Measurements from ENCODE around the gene KLK4.
A peak's percentile ranks its signal among the peaks of the same experiment; 100 is the strongest.

KLK4 gene

GRCh38 chr19:50911206-50912101, at the start of gene KLK4:
TSS of gene KLK4 (minus strand) at chr19:50911395. CDS start at chr19:50910738, 657 bp downstream.
- DNase-seq: no peak

GRCh38 chr19:50959731-50960500, 48.7 kb upstream of the KLK4 start:
- DNase-seq: no peak

GRCh38 chr19:50957587-50957986, 46.4 kb upstream of the KLK4 start:
- no peak for DNase-seq

- no peak for DNase-seq
These were observed 41.7 kb upstream of the KLK4 start, which contains the start of gene KLK5 for GRCh38 chr19:50952910-50953309. TSS of gene KLK5 (minus strand) at chr19:50953038. CDS start at chr19:50952657, 381 bp downstream.

GRCh38 chr19:50949861-50950260, 38.7 kb upstream of the KLK4 start:
- DNase-seq: no peak

GRCh38 chr19:50947123-50947522, 35.9 kb upstream of the KLK4 start:
- DNase-seq: no peak

GRCh38 chr19:50944795-50945194, 33.6 kb upstream of the KLK4 start:
- DNase-seq: no peak

- DNase-seq: no peak
These were observed 32.1 kb upstream of the KLK4 start for GRCh38 chr19:50943074-50943828.

GRCh38 chr19:50939596-50939995, 28.4 kb upstream of the KLK4 start:
- no peak for DNase-seq

- no peak for DNase-seq
These were observed 22.4 kb upstream of the KLK4 start for GRCh38 chr19:50933640-50934039.

- no peak for DNase-seq
These were observed 21.5 kb upstream of the KLK4 start for GRCh38 chr19:50932690-50933083.

- DNase-seq: no peak
These were observed 21.0 kb upstream of the KLK4 start for GRCh38 chr19:50932018-50932689.

- no peak for DNase-seq
These were observed 19.8 kb upstream of the KLK4 start for GRCh38 chr19:50931023-50931422.

- peak; percentile 24 for DNase-seq
These were observed 17.6 kb upstream of the KLK4 start for GRCh38 chr19:50928831-50929230.

GRCh38 chr19:50926144-50926543, 14.9 kb upstream of the KLK4 start:
- no peak for DNase-seq

GRCh38 chr19:50925734-50926133, 14.5 kb upstream of the KLK4 start:
- DNase-seq: no peak

- DNase-seq: no peak
These were observed 13.4 kb upstream of the KLK4 start for GRCh38 chr19:50924586-50924985.

GRCh38 chr19:50922317-50922853, 11.2 kb upstream of the KLK4 start:
- peak; percentile 85 for DNase-seq

- peak; percentile 15 for DNase-seq
These were observed 10.5 kb upstream of the KLK4 start for GRCh38 chr19:50921426-50922316.

GRCh38 chr19:50916069-50916468, 4.9 kb upstream of the KLK4 start:
- DNase-seq: no peak

Data from NCI-H774 (cell line).